Subcutaneous adipose tissue (tissue), 4 donors: ENCODE measurements around the gene HSD17B10. TPM values are rescaled to one million over a fixed set of nuclear protein-coding genes. Genes with fewer than 3 reads are reported as not detected.

Source experiments
- CTCF ChIP-seq: fragments of 450-650 bp; IDR thresholded peaks from one replicate; pipeline ENCODE4 v1.5.1; 2016; ENCODE audit warnings: low read depth, mild to moderate bottlenecking, control low read depth, antibody characterized with exemption, moderate library complexity
- total RNA-seq, 4 donors: library from RNA; depleted of rRNA; stranded (reverse); fragments of >200 nt; gene quantifications; one replicate each; pipeline ENCODE4 v1.1.0, GENCODE V29; 2016

Gene HSD17B10
- total RNA-seq, 4 donors from 2014 or later, result 39.4 to 98.9 (median 54.8) TPM

DNA sequence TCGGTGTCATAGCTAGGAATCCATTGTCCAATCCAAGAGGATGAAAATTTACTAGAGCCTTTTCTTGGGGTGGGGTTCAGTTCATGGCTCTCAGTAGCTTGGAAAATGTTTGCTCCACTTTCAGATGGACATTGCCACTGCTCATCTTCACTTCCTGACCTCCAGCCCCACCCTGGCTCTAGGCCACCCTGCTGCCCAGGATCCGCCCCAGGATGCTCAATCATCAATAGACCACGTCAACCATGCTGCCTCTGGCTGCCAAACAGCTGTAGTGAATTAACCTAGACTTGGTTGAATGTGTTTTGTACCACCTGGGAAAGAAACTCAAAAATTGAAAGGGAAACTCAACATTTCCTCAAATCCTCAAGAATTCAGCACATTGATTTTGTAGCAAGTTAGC, 37.2 kb upstream of the HSD17B10 start:
- no peak for TF ChIP-seq CTCF

GRCh38 chrX:53458082-53458481, 23.9 kb upstream of the HSD17B10 start:
- no peak for TF ChIP-seq CTCF

DNA sequence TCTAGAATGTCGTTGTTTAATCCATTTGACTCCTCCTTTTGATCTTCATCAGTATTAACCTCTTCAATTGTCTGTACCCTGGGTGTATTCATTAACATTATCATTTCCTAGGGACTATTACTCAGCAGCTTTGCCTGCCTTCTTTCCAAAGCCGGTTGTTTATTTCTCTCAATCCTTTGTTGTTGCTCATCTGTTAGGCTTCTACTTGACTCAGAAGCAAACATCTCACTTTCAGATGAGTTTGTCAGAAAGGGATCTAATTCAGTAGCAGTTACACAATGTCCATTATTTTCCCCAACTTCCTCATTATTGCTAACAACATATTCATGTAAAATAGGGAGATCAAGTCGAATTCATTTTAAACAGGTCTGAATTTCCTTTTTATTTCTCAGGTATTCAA, 22.1 kb upstream of the HSD17B10 start:
- no peak for TF ChIP-seq CTCF

GRCh38 chrX:53452812-53453211, 18.6 kb upstream of the HSD17B10 start:
- TF ChIP-seq CTCF, result no peak

- TF ChIP-seq CTCF, result no peak
Measured at GRCh38 chrX:53449632-53450031, 15.5 kb upstream of the HSD17B10 start.

DNA sequence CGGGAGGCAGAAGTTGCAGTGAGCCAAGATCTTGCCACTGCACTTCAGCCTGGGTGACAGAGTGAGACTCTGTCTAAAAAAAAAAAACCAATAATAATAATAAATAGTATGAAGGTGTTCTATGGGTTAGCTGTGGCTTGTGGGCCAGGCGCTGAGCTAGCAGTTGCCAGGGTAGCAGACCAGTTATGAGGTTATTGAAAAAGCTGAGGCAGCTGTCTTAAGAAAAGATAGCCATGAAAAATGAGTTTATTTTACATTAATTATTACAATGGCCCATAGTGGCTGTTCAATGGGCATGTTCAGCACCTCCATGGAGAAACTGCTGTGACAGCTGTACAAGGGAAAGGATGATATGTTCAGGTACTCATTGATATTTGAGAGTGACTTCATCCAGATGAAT, 13.3 kb upstream of the HSD17B10 start:
- TF ChIP-seq CTCF, result no peak

- no peak for TF ChIP-seq CTCF
Measured at GRCh38 chrX:53445977-53446376, 11.8 kb upstream of the HSD17B10 start.

GRCh38 chrX:53442322-53442631, 8.1 kb upstream of the HSD17B10 start:
- no peak for TF ChIP-seq CTCF
